Stimulated activated memory B cell treated with anti-CD40 and anti-IgM and Interleukin-4, amounts not matched to agents 10 μg/mL and 1 μg/mL and 100 μg/mL, for 72 hours (primary cell): ENCODE results near the gene TPT1.
A peak's percentile ranks its signal among the peaks of the same experiment; 100 is the strongest.
"Not testable (repeated sequence)": the region's sequence is repeated elsewhere in the genome, so short reads cannot be mapped to it uniquely, and the experiment has no call there.

Experiments used
- ATAC-seq: fragments of 150-1000 bp; cut with Tn5 transposase; 2 replicates; pipeline ENCODE4 v1.10.0; 2021
- H3K27ac Mint-ChIP-seq: one replicate; pipeline ENCODE4 v1.8.0; 2022; ENCODE audit warnings: mild to moderate bottlenecking, mixed read lengths
- H3K27me3 Mint-ChIP-seq: one replicate; pipeline ENCODE4 v1.8.0; 2022; ENCODE audit warnings: mixed read lengths
- H3K36me3 Mint-ChIP-seq: one replicate; pipeline ENCODE4 v1.8.0; 2022; ENCODE audit warnings: mixed read lengths
- H3K4me1 Mint-ChIP-seq: one replicate; pipeline ENCODE4 v1.8.0; 2022; ENCODE audit warnings: mixed read lengths
- H3K4me3 Mint-ChIP-seq: one replicate; pipeline ENCODE4 v1.8.0; 2022; ENCODE audit warnings: mild to moderate bottlenecking, moderate library complexity, mixed read lengths
- H3K9me3 Mint-ChIP-seq: one replicate; pipeline ENCODE4 v1.8.0; 2022; ENCODE audit warnings: mixed read lengths

TPT1 gene

GRCh38 chr13:45305079-45305478 is 35.9 kb downstream of the TPT1 start:
- H3K36me3 Mint-ChIP-seq, result no peaks in the 10 kb centered on the region

DNA sequence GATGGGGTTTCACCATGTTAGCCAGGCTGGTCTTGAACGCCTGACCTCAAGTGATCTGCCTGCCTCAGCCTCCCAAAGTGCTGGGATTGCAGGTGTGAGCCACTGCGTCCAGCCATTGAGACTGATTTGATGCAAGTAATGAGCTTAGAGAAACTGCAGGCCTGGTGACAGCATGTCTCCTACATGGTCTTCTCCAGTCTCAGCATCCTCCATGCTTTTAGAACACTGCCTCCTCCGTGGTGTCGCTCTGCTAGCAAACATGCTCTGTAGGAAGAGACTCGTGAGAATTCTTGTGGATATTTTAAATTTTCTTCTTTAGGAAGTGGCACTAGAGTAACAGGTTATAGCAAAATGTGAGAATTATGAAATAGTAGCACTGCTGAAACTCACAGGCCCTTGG is 37.1 kb downstream of the TPT1 start:
- ATAC-seq, result no peak
- no peaks in the 10 kb centered on the region for H3K36me3 Mint-ChIP-seq
- no peak overlapping the region for H3K4me3 Mint-ChIP-seq
- H3K4me1 Mint-ChIP-seq, result no peaks in the 10 kb centered on the region
- peaks cover 28% of the 10 kb centered on the region for H3K27me3 Mint-ChIP-seq
- H3K27ac Mint-ChIP-seq, result no peak overlapping the region
- H3K9me3 Mint-ChIP-seq, result no peaks in the 10 kb centered on the region

More at GRCh38 chr13:45305079-45305478, 35.9 kb downstream of the TPT1 start:
- Mint-ChIP-seq H3K27ac (no peak overlapping the region), H3K4me1 (peaks cover 6% of the 10 kb centered on the region), H3K27me3 (peaks cover 36% of the 10 kb centered on the region), H3K4me3 (no peak overlapping the region), H3K9me3 (no peaks in the 10 kb centered on the region)
- ATAC-seq, result no peak

DNA sequence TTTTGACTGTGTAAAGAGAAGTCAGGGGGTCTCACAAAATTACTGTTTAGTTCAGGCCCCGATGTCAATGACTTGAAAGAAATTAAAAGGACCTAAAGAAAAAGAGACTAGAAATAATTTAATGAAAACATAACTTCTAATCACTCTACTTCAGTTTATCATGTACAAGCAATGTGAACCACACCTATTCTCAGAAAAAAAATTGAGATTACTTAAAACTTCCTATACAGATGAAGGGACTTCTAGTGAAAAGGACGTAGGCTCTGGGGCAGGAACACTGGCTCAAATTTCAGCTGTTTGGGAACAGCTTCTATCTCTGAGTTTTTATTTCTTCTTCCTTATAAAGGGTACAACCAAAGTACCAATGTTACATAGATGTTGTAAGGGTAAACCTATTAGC is 38.0 kb downstream of the TPT1 start:
- H3K27me3 Mint-ChIP-seq, result peaks cover 26% of the 10 kb centered on the region

DNA sequence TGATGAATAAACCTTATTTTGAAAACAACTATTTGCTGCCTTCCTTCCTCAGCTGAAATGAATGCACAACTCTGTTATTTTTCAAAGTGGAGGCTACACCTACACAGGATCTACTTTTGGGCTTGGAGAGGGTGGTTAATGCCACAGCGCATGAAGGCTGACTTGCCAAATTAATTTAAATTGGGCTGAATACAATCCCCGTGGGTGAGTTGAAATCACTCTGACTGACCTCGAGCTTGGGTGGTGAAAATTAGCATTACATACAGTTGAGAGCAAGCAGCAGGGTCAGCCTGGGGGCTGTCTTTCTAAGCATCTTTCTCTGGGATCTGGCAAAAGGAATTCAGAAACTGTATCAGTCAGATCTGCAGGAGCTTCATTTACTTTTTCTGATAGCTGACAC is 38.5 kb downstream of the TPT1 start:
- Mint-ChIP-seq H3K36me3 (no peaks in the 10 kb centered on the region), H3K4me1 (peaks cover 10% of the 10 kb centered on the region), H3K27me3 (peaks cover 26% of the 10 kb centered on the region), H3K27ac (no peak overlapping the region), H3K9me3 (no peaks in the 10 kb centered on the region), H3K4me3 (no peak overlapping the region)
- no peak for ATAC-seq

More for the DNA sequence above, 38.0 kb downstream of the TPT1 start:
- Mint-ChIP-seq H3K9me3 (no peaks in the 10 kb centered on the region), H3K4me3 (no peak overlapping the region), H3K27ac (no peak overlapping the region), H3K36me3 (no peaks in the 10 kb centered on the region), H3K4me1 (peaks cover 5% of the 10 kb centered on the region)
- no peak for ATAC-seq

DNA sequence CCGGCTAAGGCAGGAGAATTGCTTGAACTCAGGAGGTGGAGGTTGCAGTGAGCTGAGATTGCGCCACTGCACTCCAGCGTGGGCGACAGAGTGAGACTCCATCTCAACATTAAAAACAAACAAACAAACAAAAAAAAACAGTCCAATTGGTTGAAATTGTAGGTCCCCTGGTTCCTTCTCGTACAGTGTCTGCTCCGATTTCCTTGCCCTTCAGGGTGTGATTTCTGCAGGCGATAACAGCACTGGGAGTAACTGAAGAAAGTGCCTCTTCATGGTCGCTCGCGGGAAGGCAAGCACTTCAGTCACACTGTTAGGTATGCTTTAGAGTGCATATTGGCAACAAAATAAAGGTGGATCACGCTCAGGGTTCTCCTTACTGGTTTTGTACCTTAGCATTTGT is 39.7 kb downstream of the TPT1 start:
- Mint-ChIP-seq H3K27me3 (peaks cover 13% of the 10 kb centered on the region), H3K36me3 (no peaks in the 10 kb centered on the region), H3K4me3 (no peak overlapping the region), H3K4me1 (peaks cover 15% of the 10 kb centered on the region), H3K27ac (no peak overlapping the region), H3K9me3 (no peaks in the 10 kb centered on the region)
- ATAC-seq, result no peak

- Mint-ChIP-seq H3K4me1 (peaks cover 23% of the 10 kb centered on the region), H3K36me3 (no peaks in the 10 kb centered on the region), H3K27me3 (peaks cover 11% of the 10 kb centered on the region), H3K27ac (no peak overlapping the region), H3K4me3 (no peak overlapping the region), H3K9me3 (no peaks in the 10 kb centered on the region)
- ATAC-seq, result no peak
These were observed 40.6 kb downstream of the TPT1 start for GRCh38 chr13:45300190-45300985.

GRCh38 chr13:45299194-45299593 is 41.8 kb downstream of the TPT1 start:
- Mint-ChIP-seq H3K4me1 (peaks cover 23% of the 10 kb centered on the region), H3K27me3 (peaks cover 5% of the 10 kb centered on the region), H3K27ac (no peak overlapping the region), H3K9me3 (no peaks in the 10 kb centered on the region), H3K36me3 (no peaks in the 10 kb centered on the region), H3K4me3 (no peak overlapping the region)
- no peak for ATAC-seq

- not testable (repeated sequence) for ATAC-seq, H3K27ac Mint-ChIP-seq
- peaks cover 23% of the 10 kb centered on the region for H3K4me1 Mint-ChIP-seq
These were observed 42.4 kb downstream of the TPT1 start for GRCh38 chr13:45298550-45298949.

DNA sequence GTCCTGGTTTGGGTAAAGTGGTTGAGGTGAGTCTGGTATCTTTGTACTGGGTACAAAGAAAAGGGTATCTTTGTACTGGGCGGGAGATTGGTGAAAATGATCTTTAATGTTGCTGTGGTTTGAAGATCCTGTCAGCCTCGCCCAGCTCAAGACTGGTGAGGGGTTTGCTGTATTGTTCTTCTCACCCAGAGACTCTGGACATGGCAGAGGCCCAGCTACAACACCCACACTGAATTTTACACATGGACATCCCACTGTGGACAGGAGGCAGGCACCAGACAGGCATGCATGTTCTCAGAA is 42.8 kb downstream of the TPT1 start:
- ATAC-seq, result no peak

More at GRCh38 chr13:45298550-45298949, 42.4 kb downstream of the TPT1 start:
- not testable (repeated sequence) for H3K4me3 Mint-ChIP-seq, H3K36me3 Mint-ChIP-seq, H3K9me3 Mint-ChIP-seq, H3K27me3 Mint-ChIP-seq

DNA sequence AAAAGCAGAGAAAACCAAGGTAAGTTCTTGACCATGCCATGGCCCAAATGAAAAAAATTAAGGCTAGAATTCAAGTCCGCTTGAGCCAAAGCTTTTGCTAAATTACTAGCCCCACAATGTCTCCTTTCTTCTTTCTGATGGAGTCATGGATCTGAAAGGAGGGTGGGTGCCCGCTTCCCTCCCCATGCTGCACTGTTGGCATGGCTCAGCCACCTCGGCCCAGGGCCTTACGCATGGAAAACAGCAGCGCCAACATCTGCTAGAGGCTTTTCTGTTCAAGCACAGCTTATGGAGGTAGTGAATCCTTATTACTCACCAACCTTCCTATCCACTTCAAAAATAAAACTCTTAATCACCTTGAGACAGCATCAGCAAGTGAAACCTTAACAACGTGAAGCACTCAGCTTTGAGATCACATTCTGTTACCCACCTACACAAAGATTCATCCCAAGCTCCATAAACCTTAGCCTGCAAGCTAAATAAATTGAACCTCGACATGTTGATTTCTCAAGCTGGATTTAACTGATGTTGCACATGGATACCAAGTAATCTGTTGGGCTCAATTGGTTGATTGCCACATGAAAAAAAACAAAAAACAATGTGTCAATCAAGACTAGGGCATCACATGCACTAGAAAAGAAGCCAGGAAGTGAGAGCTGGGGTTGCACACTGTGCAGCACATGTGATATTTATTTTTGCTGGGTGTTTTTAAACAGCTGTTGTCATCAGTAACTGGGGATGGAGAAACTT is 43.4 kb downstream of the TPT1 start:
- no peak for ATAC-seq
- peaks cover 23% of the 10 kb centered on the region for H3K4me1 Mint-ChIP-seq
- H3K36me3 Mint-ChIP-seq, result no peaks in the 10 kb centered on the region
- no peak overlapping the region for H3K4me3 Mint-ChIP-seq
- no peaks in the 10 kb centered on the region for H3K9me3 Mint-ChIP-seq
- peak overlapping the region; percentile 30 for H3K27ac Mint-ChIP-seq
- no peaks in the 10 kb centered on the region for H3K27me3 Mint-ChIP-seq

More for the DNA sequence above, 42.8 kb downstream of the TPT1 start:
- H3K4me1 Mint-ChIP-seq, result peaks cover 23% of the 10 kb centered on the region
- H3K27me3 Mint-ChIP-seq, result no peaks in the 10 kb centered on the region
- H3K27ac Mint-ChIP-seq, result peak overlapping the region; percentile 30
- no peak overlapping the region for H3K4me3 Mint-ChIP-seq
- H3K36me3 Mint-ChIP-seq, result no peaks in the 10 kb centered on the region
- no peaks in the 10 kb centered on the region for H3K9me3 Mint-ChIP-seq

DNA sequence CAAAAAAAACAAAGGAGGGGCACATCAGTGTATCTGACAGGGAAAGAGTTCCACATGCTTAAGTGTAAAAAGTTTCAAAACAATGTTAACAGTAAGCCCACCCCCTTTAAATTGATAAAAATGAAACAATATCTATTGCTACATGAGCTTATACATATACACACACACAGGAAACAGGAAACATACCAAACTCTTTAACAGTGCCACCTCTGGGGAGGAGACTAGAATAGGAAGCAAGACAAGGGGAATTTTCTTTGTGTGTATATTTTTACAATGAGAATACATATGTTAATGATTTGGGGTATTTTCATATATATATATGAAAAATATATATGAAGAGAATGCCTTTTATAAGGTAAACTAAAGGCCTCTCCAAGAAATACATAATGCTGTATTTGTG is 44.7 kb downstream of the TPT1 start:
- peaks cover 7% of the 10 kb centered on the region for H3K36me3 Mint-ChIP-seq
- no peak overlapping the region for H3K4me3 Mint-ChIP-seq
- no peaks in the 10 kb centered on the region for H3K27me3 Mint-ChIP-seq
- H3K9me3 Mint-ChIP-seq, result no peaks in the 10 kb centered on the region
- H3K4me1 Mint-ChIP-seq, result peaks cover 23% of the 10 kb centered on the region
- H3K27ac Mint-ChIP-seq, result no peak overlapping the region
- ATAC-seq, result no peak

DNA sequence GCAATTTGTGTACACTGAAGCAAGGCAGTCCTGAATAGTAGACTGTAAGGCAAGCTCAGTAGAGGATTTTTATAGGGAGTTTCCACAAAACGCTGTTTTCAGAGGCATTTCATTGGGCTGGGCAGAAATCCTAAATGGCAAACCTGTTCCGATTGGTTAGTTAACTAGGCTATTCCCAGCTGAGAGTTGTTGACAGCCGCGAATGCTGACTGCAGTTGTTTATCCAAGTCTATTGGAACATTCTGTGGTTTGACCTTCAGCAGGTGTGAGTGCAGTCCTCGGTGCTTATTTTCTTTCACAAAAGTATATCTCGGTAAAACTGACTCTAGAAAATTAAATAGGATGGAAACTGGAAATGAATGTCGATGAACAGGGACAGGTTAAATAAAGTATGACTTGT is 45.4 kb downstream of the TPT1 start:
- H3K27ac Mint-ChIP-seq, result no peak overlapping the region
- H3K27me3 Mint-ChIP-seq, result no peaks in the 10 kb centered on the region
- peaks cover 7% of the 10 kb centered on the region for H3K36me3 Mint-ChIP-seq
- peaks cover 23% of the 10 kb centered on the region for H3K4me1 Mint-ChIP-seq
- no peak for ATAC-seq
- H3K9me3 Mint-ChIP-seq, result no peaks in the 10 kb centered on the region
- no peak overlapping the region for H3K4me3 Mint-ChIP-seq

- ATAC-seq, result no peak
- Mint-ChIP-seq H3K9me3 (no peaks in the 10 kb centered on the region), H3K4me3 (no peak overlapping the region), H3K36me3 (peaks cover 20% of the 10 kb centered on the region), H3K27me3 (no peaks in the 10 kb centered on the region), H3K4me1 (peaks cover 12% of the 10 kb centered on the region), H3K27ac (no peak overlapping the region)
These were observed 48.8 kb downstream of the TPT1 start for GRCh38 chr13:45292176-45292575.

- H3K36me3 Mint-ChIP-seq, result peaks cover 27% of the 10 kb centered on the region
- H3K9me3 Mint-ChIP-seq, result no peaks in the 10 kb centered on the region
- H3K4me3 Mint-ChIP-seq, result no peak overlapping the region
- H3K4me1 Mint-ChIP-seq, result no peaks in the 10 kb centered on the region
- ATAC-seq, result no peak
- H3K27ac Mint-ChIP-seq, result no peak overlapping the region
- no peaks in the 10 kb centered on the region for H3K27me3 Mint-ChIP-seq
These were observed 50.9 kb downstream of the TPT1 start for GRCh38 chr13:45289936-45290563.
